Activated CD4-positive, CD25-positive, alpha-beta regulatory T cell treated with anti-CD3 and anti-CD28 coated beads, Interleukin-2, amount 50 U/mL, for 24 hours (primary cell): ENCODE measurements around the gene DRD4.
"Not testable (repeated sequence)": the region's sequence is repeated elsewhere in the genome, so short reads cannot be mapped to it uniquely, and the experiment has no call there.

Experiments
- ATAC-seq, 2 donors: fragments of 150-1000 bp; cut with Tn5 transposase; one replicate each; pipeline ENCODE4 v1.10.0; 2021; ENCODE audit warnings: mild to moderate bottlenecking in 1 of 2, moderate library complexity in 1 of 2

The DRD4 gene

GRCh38 chr11:645536-645935 is 8.5 kb downstream of the DRD4 start:
- no peak for ATAC-seq

DNA sequence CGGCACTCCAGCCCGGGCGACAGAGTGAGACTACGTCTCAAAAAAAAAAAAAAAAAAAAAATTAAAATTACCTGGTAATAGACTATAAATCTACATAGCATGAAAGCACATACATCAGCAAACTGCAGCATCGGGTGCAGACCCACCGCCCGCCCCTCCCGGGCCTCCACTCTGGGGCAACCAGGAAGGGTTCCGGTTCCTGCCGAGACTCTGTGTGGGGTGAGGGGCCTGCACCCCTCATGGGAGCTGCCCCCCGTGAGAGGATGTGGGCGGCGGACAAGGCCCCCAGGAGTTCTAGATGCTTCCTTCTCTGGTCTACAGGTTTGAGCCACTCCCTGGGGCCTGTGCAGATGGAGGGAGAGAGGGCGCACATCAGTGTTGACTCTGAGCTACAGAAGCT is 9.1 kb downstream of the DRD4 start:
- no peak for ATAC-seq

GRCh38 chr11:647672-648158 is 10.6 kb downstream of the DRD4 start:
- ATAC-seq = not testable (repeated sequence)

DNA sequence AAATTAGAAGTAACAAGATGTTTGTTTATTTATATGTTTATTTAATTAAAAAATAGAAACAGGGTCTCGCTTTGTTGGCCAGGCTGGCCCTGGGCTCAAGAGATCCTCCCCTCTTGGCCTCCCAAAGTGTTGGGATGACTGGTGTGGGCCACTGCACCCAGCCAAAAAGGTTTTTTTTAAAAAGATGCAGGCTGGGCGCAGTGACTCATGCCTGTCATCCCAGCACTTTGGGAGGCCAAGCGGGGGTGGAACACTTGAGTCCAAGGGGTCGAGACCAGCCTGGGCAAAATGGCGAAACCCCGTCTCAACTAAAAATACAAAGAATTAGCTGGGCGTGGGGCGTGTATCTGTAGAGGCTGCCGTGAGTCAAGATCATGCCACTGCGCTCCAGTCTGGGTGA is 13.4 kb downstream of the DRD4 start:
- ATAC-seq = no peak

- not testable (repeated sequence) for ATAC-seq
These were observed 16.1 kb downstream of the DRD4 start for GRCh38 chr11:653136-653535.

GRCh38 chr11:653837-654236 is 16.8 kb downstream of the DRD4 start:
- no peak for ATAC-seq

DNA sequence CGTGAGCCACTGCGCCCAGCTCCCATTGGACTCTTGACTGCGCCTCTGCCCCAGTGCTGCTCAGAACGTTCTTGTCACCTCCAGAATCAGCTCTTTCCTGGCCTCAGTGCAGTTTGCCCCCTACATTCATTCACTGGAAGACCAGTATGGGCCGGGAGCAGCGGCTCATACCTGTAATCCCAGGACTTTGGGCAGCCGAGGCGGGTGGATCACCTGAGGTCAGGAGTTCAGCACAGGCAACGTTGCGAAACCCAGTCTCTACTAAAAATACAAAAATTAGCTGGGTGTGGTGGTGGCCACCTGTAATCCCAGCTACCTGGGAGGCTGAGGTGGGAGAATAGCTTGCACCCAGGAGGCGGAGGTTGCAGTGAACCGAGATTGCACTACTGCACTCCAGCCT is 17.4 kb downstream of the DRD4 start:
- ATAC-seq = not testable (repeated sequence)

- ATAC-seq = no peak
These were observed 18.1 kb downstream of the DRD4 start for GRCh38 chr11:655036-655726.

DNA sequence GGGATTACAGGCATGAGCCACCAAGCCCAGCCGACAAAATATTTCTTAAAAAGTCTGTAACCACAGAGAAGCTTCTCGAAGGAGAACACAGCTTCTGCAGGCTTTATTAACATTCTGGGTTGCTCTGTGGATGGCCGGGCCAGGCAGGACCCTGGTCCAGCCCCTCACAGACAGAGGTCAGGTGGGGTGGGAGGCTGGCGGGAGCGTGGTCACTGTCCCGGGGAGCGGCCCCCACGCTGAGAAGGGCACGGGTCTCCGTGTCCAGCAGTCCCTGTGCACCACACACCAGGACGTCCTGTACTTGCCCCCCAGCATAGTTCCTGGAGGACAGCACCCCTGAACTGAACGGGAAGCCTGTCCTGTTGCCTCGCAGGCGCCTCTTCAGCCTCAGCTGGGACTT is 19.4 kb downstream of the DRD4 start:
- no peak for ATAC-seq

DNA sequence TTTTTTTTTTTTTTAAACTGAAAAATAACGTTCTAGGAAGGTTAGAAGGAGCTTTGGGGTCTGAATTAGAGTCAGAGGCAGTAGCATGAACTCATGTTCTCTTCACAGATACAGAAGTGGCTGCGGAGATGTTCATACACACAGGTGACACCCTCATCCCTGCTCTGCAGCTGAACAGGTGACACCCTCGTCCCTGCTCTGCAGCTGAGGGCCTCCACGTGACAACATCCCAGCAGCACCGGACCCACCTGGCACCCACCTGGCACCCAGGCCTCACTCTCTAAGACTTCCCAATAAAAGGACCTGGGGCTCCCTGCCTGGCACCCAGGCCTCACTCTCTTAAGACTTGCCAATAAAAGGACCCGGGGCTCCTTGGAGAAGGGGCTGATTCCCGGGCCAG is 19.8 kb downstream of the DRD4 start:
- ATAC-seq = no peak

DNA sequence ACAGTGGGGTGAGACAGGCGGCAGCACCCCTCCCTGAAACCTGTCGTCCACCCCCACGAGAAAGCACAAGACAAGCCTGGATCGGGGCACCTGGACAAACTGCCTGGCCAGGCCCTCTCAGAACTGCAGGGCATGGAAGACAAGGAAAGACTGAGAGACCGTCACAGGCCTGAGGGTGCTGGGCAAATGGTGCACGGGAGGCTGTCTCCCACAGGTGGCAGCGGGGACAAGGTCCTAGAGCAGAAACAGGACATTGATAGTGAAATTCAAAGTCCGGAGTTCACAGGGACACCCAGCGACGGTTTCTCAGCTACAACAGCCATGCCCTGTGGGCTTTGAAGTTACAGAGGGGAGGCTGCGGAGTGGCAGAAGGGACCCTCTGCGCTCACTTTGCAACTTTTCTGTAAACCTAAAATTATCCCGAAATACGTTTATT is 20.6 kb downstream of the DRD4 start:
- ATAC-seq = no peak

- no peak for ATAC-seq
These were observed 22.5 kb downstream of the DRD4 start for GRCh38 chr11:659532-660085.

- ATAC-seq = no peak
These were observed 23.2 kb downstream of the DRD4 start for GRCh38 chr11:660281-660680.

DNA sequence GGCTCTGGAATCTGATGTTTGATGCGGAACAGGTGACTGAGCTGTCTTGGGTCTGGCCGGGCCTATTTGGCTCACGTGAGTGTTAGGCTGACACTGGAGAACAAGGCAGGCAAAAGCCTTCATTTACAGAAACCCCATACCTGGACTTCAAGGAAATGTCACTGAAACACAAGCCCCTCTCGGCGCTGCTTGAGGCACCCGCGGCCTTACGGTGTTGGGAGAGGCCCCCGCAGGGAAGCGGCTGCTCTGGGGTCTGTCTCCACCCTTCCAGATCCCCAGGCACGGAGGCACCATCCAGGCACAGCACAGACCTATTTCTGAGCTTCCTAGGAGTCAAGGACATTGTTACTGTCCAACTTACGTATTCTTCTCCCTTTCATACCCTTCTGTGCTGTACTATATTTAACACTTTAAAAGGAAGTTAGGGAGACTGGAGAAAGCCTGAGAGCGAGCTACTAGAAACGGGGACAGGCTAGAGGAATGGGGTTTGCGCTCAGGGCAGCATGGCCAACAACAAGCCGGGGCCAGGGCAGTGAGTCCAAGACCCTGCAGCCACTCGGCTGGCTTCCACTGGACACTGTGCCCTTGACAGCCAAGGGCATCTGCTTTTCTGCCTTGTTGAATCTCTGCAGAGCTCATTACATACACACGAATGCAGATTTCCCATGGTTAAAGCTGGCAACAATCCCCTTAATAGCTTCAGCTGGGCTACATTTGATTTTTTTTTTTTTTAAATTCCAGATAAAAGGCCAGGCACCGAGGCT is 23.8 kb downstream of the DRD4 start:
- no peak for ATAC-seq

DNA sequence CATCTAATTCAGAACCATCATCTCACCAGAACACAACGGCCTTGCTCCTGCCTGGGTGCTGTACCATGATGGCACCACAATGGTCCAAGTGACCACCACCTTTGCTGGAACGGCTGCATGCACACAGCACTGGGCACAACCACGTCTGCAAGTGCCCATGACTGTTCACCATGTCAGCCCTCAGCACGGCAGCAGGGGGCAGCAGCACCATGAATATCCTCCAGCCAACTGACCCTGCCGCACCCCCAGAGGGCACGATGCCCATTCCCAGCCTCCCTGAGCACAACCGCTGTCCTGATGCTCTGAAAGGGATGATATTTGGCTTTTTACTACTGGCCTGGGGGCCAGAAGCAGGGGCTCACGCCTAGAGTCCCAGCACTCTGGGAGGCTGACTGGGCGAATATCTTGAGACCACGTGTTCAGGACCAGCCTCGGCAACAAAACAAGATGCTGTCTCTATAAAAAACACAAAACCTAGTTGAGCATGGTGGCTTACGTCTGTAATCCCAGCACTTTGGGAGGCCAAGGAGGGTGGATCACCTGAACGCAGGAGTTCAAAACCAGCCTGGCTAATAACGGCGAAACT is 25.7 kb downstream of the DRD4 start:
- ATAC-seq = peak; percentile 49 to 55

DNA sequence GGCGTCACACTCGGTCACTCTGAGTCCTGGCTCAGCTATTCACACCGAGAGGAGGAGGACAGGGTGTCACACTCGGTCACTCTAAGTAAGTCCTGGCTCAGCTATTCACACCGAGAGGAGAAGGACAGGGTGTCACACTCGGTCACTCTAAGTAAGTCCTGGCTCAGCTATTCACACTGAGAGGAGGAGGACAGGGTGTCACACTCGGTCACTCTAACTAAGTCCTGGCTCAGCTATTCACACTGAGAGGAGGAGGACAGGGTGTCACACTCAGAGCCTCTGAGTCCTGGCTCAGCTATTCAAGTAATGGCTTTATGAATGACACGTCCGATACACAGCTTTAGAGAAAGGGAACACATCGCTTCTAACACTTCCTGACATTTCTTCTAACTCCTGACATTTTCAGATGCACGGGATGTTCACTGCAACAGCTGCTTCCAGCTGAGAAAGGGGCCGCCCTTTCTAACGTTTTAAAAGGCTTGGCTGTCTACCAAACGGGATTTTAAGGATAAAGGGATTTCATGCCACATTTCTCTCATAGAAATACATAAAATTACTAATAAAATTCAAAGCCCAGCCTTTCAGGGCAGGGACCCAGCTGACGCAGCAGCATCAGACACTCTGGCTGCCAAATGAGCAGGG is 28.1 kb downstream of the DRD4 start:
- ATAC-seq = no peak

DNA sequence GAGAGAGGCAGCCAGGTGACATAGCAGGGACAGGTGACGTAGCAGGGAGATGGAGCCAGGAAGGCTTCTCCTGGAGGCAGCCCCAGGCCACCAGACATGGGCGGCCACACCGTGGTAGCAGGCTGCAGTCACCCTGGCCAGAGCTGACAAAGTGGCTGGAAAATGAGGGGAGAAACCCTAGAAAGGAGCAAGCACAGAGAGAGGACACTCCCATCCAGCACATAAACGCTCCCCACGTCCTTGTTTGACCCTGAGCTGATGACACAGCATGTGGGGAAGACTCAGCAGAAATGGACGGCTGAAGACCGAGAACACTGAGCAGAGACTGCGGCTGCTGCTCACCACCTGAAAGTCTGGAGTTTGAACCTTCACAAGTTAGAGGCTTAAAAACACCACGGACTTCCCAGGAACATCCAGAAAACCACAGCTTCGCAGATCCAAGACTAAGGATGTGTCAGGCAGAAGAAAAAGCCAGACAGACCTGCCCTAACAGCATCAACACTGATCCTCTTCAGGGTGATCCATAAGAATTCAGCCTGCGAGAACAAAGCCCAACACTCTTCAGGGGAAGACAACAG is 28.7 kb downstream of the DRD4 start:
- ATAC-seq = no peak

DNA sequence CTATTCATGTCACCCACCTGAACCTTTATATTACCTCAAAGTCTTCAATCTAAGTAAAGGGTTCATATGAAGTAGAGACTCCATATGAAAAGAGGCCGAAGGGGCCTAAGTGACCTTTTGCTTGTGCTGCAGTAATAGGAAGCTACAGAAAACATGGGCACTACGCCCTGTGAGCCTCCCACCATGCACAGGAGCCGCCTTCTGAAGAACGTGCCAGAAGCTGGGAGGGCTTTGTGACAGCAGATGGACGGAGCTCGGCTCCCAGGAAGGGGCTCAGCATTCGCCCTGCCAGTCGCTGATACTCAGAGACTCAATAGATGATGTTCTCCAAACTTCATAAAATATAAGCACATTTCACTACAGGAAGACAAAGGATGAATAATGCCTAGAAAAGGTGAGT is 36.8 kb downstream of the DRD4 start:
- ATAC-seq = no peak

- ATAC-seq = no peak
These were observed 37.3 kb downstream of the DRD4 start for GRCh38 chr11:674406-674805.

GRCh38 chr11:678297-678696 is 41.2 kb downstream of the DRD4 start:
- no peak for ATAC-seq

- no peak for ATAC-seq
These were observed 42.5 kb downstream of the DRD4 start for GRCh38 chr11:679271-680207.

DNA sequence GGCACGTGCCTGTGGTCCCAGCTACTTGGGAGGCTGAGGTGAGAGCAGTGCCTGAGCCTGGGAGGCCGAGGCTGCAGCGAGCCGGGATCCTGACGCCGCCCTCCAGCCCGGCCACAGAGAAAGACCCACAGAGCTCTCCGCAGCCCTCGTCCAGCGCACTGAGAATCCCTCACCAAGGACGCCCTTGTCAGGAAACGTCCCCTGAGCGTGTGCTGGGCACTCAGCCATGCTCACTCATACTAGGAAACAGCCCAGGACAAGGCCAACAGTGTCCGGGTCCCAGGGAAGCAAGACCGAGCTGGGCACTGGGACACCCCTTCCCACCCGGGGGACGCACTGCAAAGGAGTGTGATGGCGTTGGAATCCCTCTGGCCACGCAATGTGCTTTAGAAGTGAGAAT is 43.4 kb downstream of the DRD4 start:
- no peak for ATAC-seq
